NCI-H345 (cell line): ENCODE data around the gene SZT2.
"Not testable (repeated sequence)": the region's sequence is repeated elsewhere in the genome, so short reads cannot be mapped to it uniquely, and the experiment has no call there.

Source experiments
- DNase-seq: peaks from one replicate; lab custom pipeline; 2025; lab: John Stamatoyannopoulos, UW

Gene SZT2

GRCh38 chr1:43454270-43455011 is 64.7 kb downstream of the SZT2 start:
- DNase-seq: peak; percentile 75

- no peak for DNase-seq
Observed at GRCh38 chr1:43455213-43455889, 65.7 kb downstream of the SZT2 start.

- DNase-seq: not testable (repeated sequence)
Observed at GRCh38 chr1:43458379-43458778, 68.7 kb downstream of the SZT2 start.

GRCh38 chr1:43460988-43461693 is 71.4 kb downstream of the SZT2 start:
- no peak for DNase-seq

- peak; percentile 26 for DNase-seq
Observed at GRCh38 chr1:43463479-43463878, 73.8 kb downstream of the SZT2 start.

GRCh38 chr1:43464681-43465504 is 75.2 kb downstream of the SZT2 start:
- DNase-seq: no peak

- DNase-seq: no peak
Observed at GRCh38 chr1:43465505-43466067, 75.9 kb downstream of the SZT2 start.

GRCh38 chr1:43466403-43466802 is 76.7 kb downstream of the SZT2 start:
- DNase-seq: no peak

GRCh38 chr1:43468414-43468813 is 78.7 kb downstream of the SZT2 start:
- DNase-seq: no peak

GRCh38 chr1:43469932-43470331 is 80.2 kb downstream of the SZT2 start:
- no peak for DNase-seq

- no peak for DNase-seq
Observed at GRCh38 chr1:43472087-43472462, 82.4 kb downstream of the SZT2 start.

GRCh38 chr1:43472463-43473151 is 82.9 kb downstream of the SZT2 start:
- DNase-seq: not testable (repeated sequence)

- DNase-seq: no peak
Observed at GRCh38 chr1:43473463-43473862, 83.8 kb downstream of the SZT2 start.

- DNase-seq: not testable (repeated sequence)
Observed at GRCh38 chr1:43475611-43476401, 86.1 kb downstream of the SZT2 start.

GRCh38 chr1:43477716-43478115 is 88.0 kb downstream of the SZT2 start:
- no peak for DNase-seq

GRCh38 chr1:43479414-43479813 is 89.7 kb downstream of the SZT2 start:
- DNase-seq: no peak

- no peak for DNase-seq
Observed at GRCh38 chr1:43481491-43481890, 91.8 kb downstream of the SZT2 start.

GRCh38 chr1:43482215-43482614 is 92.5 kb downstream of the SZT2 start:
- DNase-seq: no peak

- no peak for DNase-seq
Observed at GRCh38 chr1:43484367-43484766, 94.7 kb downstream of the SZT2 start.

- DNase-seq: no peak
Observed at GRCh38 chr1:43488165-43488564, 98.5 kb downstream of the SZT2 start.
